ENCODE results near the gene GLP2R. TPM values are rescaled to one million over a fixed set of nuclear protein-coding genes. Genes with fewer than 3 reads are reported as not detected.

GLP2R gene
- total and polyA plus RNA-seq, 2 experiments from 2014 or later: not detected

- TF ChIP-seq ZNF462 (CRISPR knock-in tag; IDR thresholded peaks at IDR 0.05): no peak
- TF ChIP-seq EZH2phosphoT487 (IDR thresholded peaks at IDR 0.05; ENCODE audit: unreplicated experiment): no peak
- TF ChIP-seq, protein P1, sequence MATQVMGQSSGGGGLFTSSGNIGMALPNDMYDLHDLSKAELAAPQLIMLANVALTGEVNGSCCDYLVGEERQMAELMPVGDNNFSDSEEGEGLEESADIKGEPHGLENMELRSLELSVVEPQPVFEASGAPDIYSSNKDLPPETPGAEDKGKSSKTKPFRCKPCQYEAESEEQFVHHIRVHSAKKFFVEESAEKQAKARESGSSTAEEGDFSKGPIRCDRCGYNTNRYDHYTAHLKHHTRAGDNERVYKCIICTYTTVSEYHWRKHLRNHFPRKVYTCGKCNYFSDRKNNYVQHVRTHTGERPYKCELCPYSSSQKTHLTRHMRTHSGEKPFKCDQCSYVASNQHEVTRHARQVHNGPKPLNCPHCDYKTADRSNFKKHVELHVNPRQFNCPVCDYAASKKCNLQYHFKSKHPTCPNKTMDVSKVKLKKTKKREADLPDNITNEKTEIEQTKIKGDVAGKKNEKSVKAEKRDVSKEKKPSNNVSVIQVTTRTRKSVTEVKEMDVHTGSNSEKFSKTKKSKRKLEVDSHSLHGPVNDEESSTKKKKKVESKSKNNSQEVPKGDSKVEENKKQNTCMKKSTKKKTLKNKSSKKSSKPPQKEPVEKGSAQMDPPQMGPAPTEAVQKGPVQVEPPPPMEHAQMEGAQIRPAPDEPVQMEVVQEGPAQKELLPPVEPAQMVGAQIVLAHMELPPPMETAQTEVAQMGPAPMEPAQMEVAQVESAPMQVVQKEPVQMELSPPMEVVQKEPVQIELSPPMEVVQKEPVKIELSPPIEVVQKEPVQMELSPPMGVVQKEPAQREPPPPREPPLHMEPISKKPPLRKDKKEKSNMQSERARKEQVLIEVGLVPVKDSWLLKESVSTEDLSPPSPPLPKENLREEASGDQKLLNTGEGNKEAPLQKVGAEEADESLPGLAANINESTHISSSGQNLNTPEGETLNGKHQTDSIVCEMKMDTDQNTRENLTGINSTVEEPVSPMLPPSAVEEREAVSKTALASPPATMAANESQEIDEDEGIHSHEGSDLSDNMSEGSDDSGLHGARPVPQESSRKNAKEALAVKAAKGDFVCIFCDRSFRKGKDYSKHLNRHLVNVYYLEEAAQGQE (IDR thresholded peaks at IDR 0.05; ENCODE audit: unreplicated experiment): no peak
- no peak for TF ChIP-seq CTCF (conservative IDR thresholded peaks at IDR 0.05; ENCODE audit: low read depth in 2 of 2)
- no peak for TF ChIP-seq NANOG (IDR thresholded peaks at IDR 0.05; ENCODE audit: borderline replicate concordance)
- no peak for TF ChIP-seq ZNF114 (CRISPR knock-in tag; IDR thresholded peaks at IDR 0.05)
Observed at GRCh38 chr17:9886141-9886930, 60.6 kb downstream of the GLP2R start (continued).
